Suprapubic skin (tissue), 4 donors: ENCODE results near the gene RRP1B.

Experiments
- CTCF ChIP-seq, 2 donors: fragments of 200-600 bp in 1 of 2; fragments of 450-650 bp in 1 of 2; sonication (generic) in 1 of 2; IDR thresholded peaks; one replicate each; pipeline ENCODE4 v1.5.1; 2016 to 2019; ENCODE audit warnings: antibody characterized with exemption in 2 of 2, mild to moderate bottlenecking in 1 of 2, moderate library complexity in 1 of 2
- EP300 ChIP-seq: sonication (generic); formaldehyde crosslinking; IDR thresholded peaks from one replicate; pipeline ENCODE4 v1.6.1; 2017; ENCODE audit warnings: antibody characterized with exemption
- POLR2AphosphoS5 ChIP-seq, 3 donors: sonication (generic); formaldehyde crosslinking; IDR thresholded peaks; one replicate each; pipeline ENCODE4 v1.6.1; 2017; ENCODE audit warnings: antibody characterized with exemption in 3 of 3

- no peak for TF ChIP-seq CTCF (IDR thresholded peaks at IDR 0.05)
- no peak for TF ChIP-seq EP300
- TF ChIP-seq POLR2AphosphoS5 (IDR thresholded peaks at IDR 0.05): no peak
Measured at GRCh38 chr21:43626390-43626789, 33.0 kb upstream of the RRP1B start.
